ENCODE measurements around the gene LIN7A. TPM values are rescaled to one million over a fixed set of nuclear protein-coding genes. Genes with fewer than 3 reads are reported as not detected.

The LIN7A gene
- total and polyA plus RNA-seq, 2 of the 8 experiments (the other 6 are each of a cell fraction or from before 2014, with no cell fraction given) = 5.8 to 22.0 TPM

DNA sequence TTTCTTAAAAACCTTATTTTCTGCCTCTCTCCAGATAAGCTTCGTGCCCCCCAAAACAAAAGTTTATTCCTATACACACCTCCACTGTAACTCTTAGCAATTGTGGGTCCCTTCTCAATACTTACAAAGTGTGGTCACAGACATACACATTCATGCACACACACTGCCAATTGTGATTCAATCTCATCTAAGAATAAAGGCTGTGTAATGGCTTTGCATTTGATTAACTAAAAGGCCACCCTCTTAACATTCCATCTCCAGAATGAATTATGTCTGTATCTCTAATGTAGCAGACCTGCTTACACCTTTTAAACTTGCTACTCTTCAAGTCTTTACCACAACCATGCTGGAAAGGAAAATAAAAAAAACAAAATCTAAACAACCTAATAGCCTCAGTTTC, 171.5 kb downstream of the LIN7A start (continued):
- no peak for TF ChIP-seq TCF12 (IDR thresholded peaks at IDR 0.05; ENCODE audit: low read depth, low read length)
